ENCODE measurements around the gene ASCL3.
A peak's percentile ranks its signal among the peaks of the same experiment; 100 is the strongest.

The ASCL3 gene

DNA sequence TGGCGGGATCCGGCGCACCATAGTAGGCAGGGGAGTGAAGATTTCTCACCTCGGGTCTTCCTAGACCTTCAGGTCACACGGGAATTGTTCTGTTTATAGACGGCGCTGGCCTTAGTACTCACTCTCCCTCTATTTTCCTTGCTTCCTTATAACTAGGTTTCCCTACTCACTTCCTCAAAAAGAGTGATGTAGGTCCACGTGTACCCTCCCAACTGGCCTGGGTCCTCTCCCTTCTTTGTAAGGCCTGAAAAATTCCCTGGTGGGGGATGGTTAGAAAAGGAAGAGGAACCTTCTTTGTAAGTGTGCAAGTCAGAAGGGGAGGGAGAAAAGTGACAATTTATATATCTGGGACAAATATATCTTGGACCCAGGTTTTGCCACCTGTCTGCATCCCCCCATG is 24.4 kb upstream of the ASCL3 start:
- Mint-ChIP-seq H3K9me3 (no peaks in the 10 kb centered on the region), H3K27me3 (ENCODE audit: low read depth) (no peaks in the 10 kb centered on the region), H3K36me3 (ENCODE audit: low read depth) (no peaks in the 10 kb centered on the region), H3K4me1 (peaks cover 18% of the 10 kb centered on the region), H3K4me3 (peak overlapping the region; percentile 45 to 72 (median 65)), H3K27ac (peak overlapping the region in 1 of 3 experiments; percentile 17)
- no peak for TF ChIP-seq CTCF (IDR thresholded peaks at IDR 0.05; ENCODE audit: unreplicated experiment in 3 of 3)

- H3K36me3 Mint-ChIP-seq (ENCODE audit: low read depth), result no peaks in the 10 kb centered on the region
- H3K9me3 Mint-ChIP-seq, result no peaks in the 10 kb centered on the region
- TF ChIP-seq CTCF (IDR thresholded peaks at IDR 0.05; ENCODE audit: unreplicated experiment in 3 of 3), result no peak
- no peaks in the 10 kb centered on the region for H3K27me3 Mint-ChIP-seq (ENCODE audit: low read depth)
- H3K4me3 Mint-ChIP-seq, result peak within 1 kb of the TSS; percentile 94 to 98 (median 98)
- peaks cover 24% of the 10 kb centered on the region for H3K4me1 Mint-ChIP-seq
- peak within 1 kb of the TSS; percentile 82 to 96 (median 89) for H3K27ac Mint-ChIP-seq
These were observed 21.8 kb upstream of the ASCL3 start, which contains the start of gene TMEM9B for GRCh38 chr11:8964324-8965320. TMEM9B (minus strand) TSS chr11:8964442; CDS start chr11:8964313, 129 bp downstream.

DNA sequence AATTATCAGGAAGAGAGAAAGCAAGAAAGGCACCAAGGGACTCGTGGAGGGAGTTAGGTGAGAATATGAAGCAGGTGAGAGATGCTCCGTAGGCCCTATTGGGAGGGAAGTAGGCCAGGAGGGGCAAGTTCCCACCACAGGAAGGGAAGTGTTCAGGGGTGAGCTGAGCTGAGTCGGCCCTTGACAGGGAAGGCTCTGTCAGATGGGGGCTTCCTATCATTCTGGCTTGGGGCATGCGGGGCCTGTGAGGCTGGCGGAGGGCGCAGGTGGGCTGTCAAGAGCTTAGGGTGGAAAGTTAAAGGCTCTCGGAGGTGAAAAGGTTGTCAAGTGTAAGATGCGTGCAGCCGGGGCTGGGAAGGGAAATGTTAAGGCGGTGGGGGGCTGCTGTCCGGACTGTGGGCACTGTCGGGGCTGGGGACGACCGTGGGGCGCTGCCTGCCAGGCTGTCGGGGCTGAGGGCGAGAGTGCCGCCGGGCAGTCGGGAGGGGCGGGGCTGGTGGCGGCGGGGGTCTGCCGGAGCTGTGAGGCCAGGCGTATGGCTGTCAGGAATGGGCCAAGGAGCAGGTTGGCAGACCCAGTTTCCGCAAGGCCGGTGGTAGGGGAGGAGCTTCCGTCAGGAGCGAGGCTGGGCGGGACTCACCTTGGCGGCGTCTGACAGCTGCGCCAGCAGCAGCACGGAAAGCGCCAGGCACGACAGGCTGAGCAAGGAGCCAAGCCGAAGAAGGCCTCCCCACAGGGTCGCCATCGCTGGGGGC is 20.9 kb upstream of the ASCL3 start:
- H3K9me3 Mint-ChIP-seq, result no peaks in the 10 kb centered on the region
- H3K36me3 Mint-ChIP-seq (ENCODE audit: low read depth), result no peaks in the 10 kb centered on the region
- no peak for TF ChIP-seq CTCF (IDR thresholded peaks at IDR 0.05; ENCODE audit: unreplicated experiment in 3 of 3)
- no peaks in the 10 kb centered on the region for H3K27me3 Mint-ChIP-seq (ENCODE audit: low read depth)
- peak overlapping the region; percentile 77 to 87 (median 82) for H3K27ac Mint-ChIP-seq
- peak overlapping the region; percentile 94 to 98 (median 98) for H3K4me3 Mint-ChIP-seq
- peaks cover 27% of the 10 kb centered on the region for H3K4me1 Mint-ChIP-seq

GRCh38 chr11:8962841-8963240 is 20.0 kb upstream of the ASCL3 start:
- no peaks in the 10 kb centered on the region for H3K9me3 Mint-ChIP-seq
- H3K4me3 Mint-ChIP-seq, result peak overlapping the region; percentile 85 to 98 (median 94)
- H3K27ac Mint-ChIP-seq, result peak overlapping the region; percentile 77 to 87 (median 83)
- H3K27me3 Mint-ChIP-seq (ENCODE audit: low read depth), result no peaks in the 10 kb centered on the region
- TF ChIP-seq CTCF (IDR thresholded peaks at IDR 0.05; ENCODE audit: unreplicated experiment in 3 of 3), result no peak
- H3K36me3 Mint-ChIP-seq (ENCODE audit: low read depth), result no peaks in the 10 kb centered on the region
- peaks cover 27% of the 10 kb centered on the region for H3K4me1 Mint-ChIP-seq

GRCh38 chr11:8961401-8961800 is 18.6 kb upstream of the ASCL3 start:
- H3K27ac Mint-ChIP-seq, result peak overlapping the region in 1 of 3 experiments; percentile 8
- no peak for TF ChIP-seq CTCF (IDR thresholded peaks at IDR 0.05; ENCODE audit: unreplicated experiment in 3 of 3)
- H3K9me3 Mint-ChIP-seq, result no peaks in the 10 kb centered on the region
- H3K4me3 Mint-ChIP-seq, result peak overlapping the region in 1 of 3 experiments; percentile 30
- no peaks in the 10 kb centered on the region for H3K36me3 Mint-ChIP-seq (ENCODE audit: low read depth)
- no peaks in the 10 kb centered on the region for H3K27me3 Mint-ChIP-seq (ENCODE audit: low read depth)
- peaks cover 27% of the 10 kb centered on the region for H3K4me1 Mint-ChIP-seq
